HepG2 (cell line): Measurements from ENCODE around the gene ANKS1B. TPM values are rescaled to one million over a fixed set of nuclear protein-coding genes. Genes with fewer than 3 reads are reported as not detected.
A peak's percentile ranks its signal among the peaks of the same experiment; 100 is the strongest.

Experiments used
- ATAC-seq: fragments of 200-7000 bp; cut with Tn5 transposase; 3 replicates; pipeline ENCODE4 v1.9.1; 2020; ENCODE audit warnings: mild to moderate bottlenecking, moderate library complexity
- BruUV-seq: library from RNA; stranded (reverse); fragments of 400-500 nt; replicated peaks from 2 replicates; lab custom pipeline; 2021; lab: Mats Ljungman, UMichigan
- CTCF ChIA-PET: fragments of 300-600 bp; formaldehyde crosslinking; extraction: SDS; loops from one replicate; lab custom pipeline; 2021; ENCODE audit warnings: low total read pairs, inconsistent platforms, low intra/inter-chr PET ratio; lab: Yijun Ruan, JAX
- POLR2A ChIA-PET: fragments of 350-600 bp; sonication (Branson Sonifier 250); formaldehyde crosslinking; loops from one replicate; lab custom pipeline; 2020; ENCODE audit warnings: antibody characterized with exemption, inconsistent platforms; lab: Yijun Ruan, JAX
- DNase-seq: peaks from one replicate; pipeline ENCODE4 v3.0.0-alpha.2; 2015; ENCODE audit warnings: low spot score
- FAIRE-seq: peaks from 3 replicates; lab custom pipeline; 2011; peaks lifted over from hg19 to GRCh38; lab: Jason Lieb, UNC
- H2AFZ ChIP-seq: one replicate; pipeline ENCODE4 v1.6.1; 2011; ENCODE audit warnings: low read length, inconsistent platforms
- H3K27ac ChIP-seq: fragments of 300-600 bp; 3 replicates; pipeline ENCODE4 v1.8.0; 2011; ENCODE audit warnings: mixed run types, mild to moderate bottlenecking, mixed read lengths, low read length, inconsistent platforms; ENCODE audit not compliant: insufficient read depth; ENCODE audit errors: extremely low read length
- H3K27me3 ChIP-seq, 2 experiments: fragments of 200-600 bp in 1 of 2; 2 replicates in 1 of 2; 3 replicates in 1 of 2; pipeline versions ENCODE4 v1.6.0 to v1.8.0; 2011; ENCODE audit warnings: low read length in 2 of 2, mild to moderate bottlenecking in 2 of 2, moderate library complexity in 2 of 2, inconsistent platforms in 1 of 2; ENCODE audit not compliant: insufficient read depth in 2 of 2, control insufficient read depth in 1 of 2
- H3K36me3 ChIP-seq, 2 experiments: fragments of 200-600 bp in 1 of 2; replicated peaks in 1 of 2; 2 replicates in 1 of 2; 3 replicates in 1 of 2; pipeline versions ENCODE4 v1.5.1 to v1.8.0; 2011; ENCODE audit warnings: low read length in 2 of 2, inconsistent platforms in 1 of 2; ENCODE audit not compliant: insufficient read depth in 2 of 2, control insufficient read depth in 1 of 2
- H3K4me1 ChIP-seq: 2 replicates; pipeline ENCODE4 v1.5.1; 2012; ENCODE audit warnings: low read length, inconsistent platforms; ENCODE audit not compliant: insufficient read depth
- H3K4me2 ChIP-seq: 2 replicates; pipeline ENCODE4 v1.6.0; 2011; ENCODE audit warnings: low read depth, low read length, inconsistent platforms
- H3K4me3 ChIP-seq, 3 experiments: fragments of 200-600 bp in 1 of 3; sonication (generic), shearing (Covaris generic) in 1 of 3; replicated peaks in 1 of 3; 2 replicates each; pipeline ENCODE4 v1.5.1; 2011 to 2016; ENCODE audit warnings: low read length in 3 of 3, inconsistent platforms in 2 of 3, low read depth in 2 of 3, mild to moderate bottlenecking in 2 of 3, control low read depth in 1 of 3, mixed read lengths in 1 of 3; ENCODE audit not compliant: insufficient read depth in 1 of 3
- H3K79me2 ChIP-seq: one replicate; pipeline ENCODE4 v1.6.1; 2011; ENCODE audit warnings: low read length, inconsistent platforms; ENCODE audit not compliant: insufficient read depth
- H3K9ac ChIP-seq: 2 replicates; pipeline ENCODE4 v1.6.0; 2011; ENCODE audit warnings: mild to moderate bottlenecking, low read depth, low read length, inconsistent platforms; ENCODE audit not compliant: insufficient read depth
- H3K9me3 ChIP-seq: 2 replicates; pipeline ENCODE4 v1.5.1; 2012; ENCODE audit warnings: mild to moderate bottlenecking, low read length
- H4K20me1 ChIP-seq: 2 replicates; pipeline ENCODE4 v1.6.0; 2011; ENCODE audit warnings: inconsistent platforms, mild to moderate bottlenecking, low read length, moderate library complexity; ENCODE audit not compliant: insufficient read depth
- ATF7 ChIP-seq, 2 experiments: fragments of 450-650 bp in 1 of 2; sonication (generic) in 1 of 2; formaldehyde crosslinking in 1 of 2; IDR thresholded peaks; 2 replicates each; pipeline versions ENCODE4 v1.4.0 to v1.6.1; 2016 to 2020; ENCODE audit warnings: antibody characterized with exemption in 1 of 2, mild to moderate bottlenecking in 1 of 2, missing genetic modification reagents in 1 of 2
- CEBPB ChIP-seq: IDR thresholded peaks from 2 replicates; pipeline ENCODE4 v1.6.1; 2011; ENCODE audit warnings: low read depth, low read length, improper control_type of control experiment, borderline replicate concordance
- EED ChIP-seq: sonication (generic); formaldehyde crosslinking; IDR thresholded peaks from 2 replicates; pipeline ENCODE4 v1.5.0; 2020; ENCODE audit warnings: mild to moderate bottlenecking, missing genetic modification reagents
- FOXC1 ChIP-seq: sonication (generic); formaldehyde crosslinking; IDR thresholded peaks from 2 replicates; pipeline ENCODE4 v1.8.0; 2022; ENCODE audit warnings: mild to moderate bottlenecking, missing genetic modification reagents, borderline replicate concordance
- FOXP1 ChIP-seq, 2 experiments: fragments of 450-650 bp in 1 of 2; IDR thresholded peaks; 2 replicates each; pipeline ENCODE4 v1.6.1; 2017 to 2018; ENCODE audit warnings: antibody characterized with exemption in 1 of 2
- GATA4 ChIP-seq: sonication (generic); IDR thresholded peaks from 2 replicates; pipeline ENCODE4 v1.6.1; 2016; ENCODE audit warnings: antibody characterized with exemption, low read depth, borderline replicate concordance
- GTF3A ChIP-seq: sonication (generic); formaldehyde crosslinking; conservative IDR thresholded peaks from 2 replicates; pipeline ENCODE4 v1.4.0; 2020; ENCODE audit warnings: mild to moderate bottlenecking, missing genetic modification reagents
- HNF4G ChIP-seq, 2 experiments: sonication (generic) in 1 of 2; formaldehyde crosslinking in 1 of 2; IDR thresholded peaks; 2 replicates each; pipeline versions ENCODE4 v1.4.0 to v1.6.1; 2011 to 2020; ENCODE audit warnings: borderline replicate concordance in 2 of 2, low read depth in 2 of 2, mild to moderate bottlenecking in 2 of 2, low read length in 1 of 2, missing genetic modification reagents in 1 of 2, moderate library complexity in 1 of 2
- KAT2B ChIP-seq: fragments of 150-350 bp; IDR thresholded peaks from 2 replicates; pipeline ENCODE4 v1.6.1; 2014; ENCODE audit warnings: low read depth, low read length, borderline replicate concordance
- KLF9 ChIP-seq: IDR thresholded peaks from 2 replicates; pipeline ENCODE4 v1.6.1; 2016; ENCODE audit warnings: low read depth
- MXD4 ChIP-seq: IDR thresholded peaks from 2 replicates; pipeline ENCODE4 v1.6.1; 2016; ENCODE audit warnings: mild to moderate bottlenecking, missing biosample characterization, missing genetic modification reagents
- NFE2L1 ChIP-seq: sonication (generic); formaldehyde crosslinking; IDR thresholded peaks from 2 replicates; pipeline ENCODE4 v1.4.0; 2020; ENCODE audit warnings: missing genetic modification reagents, mild to moderate bottlenecking, borderline replicate concordance
- SMC3 ChIP-seq: IDR thresholded peaks from 2 replicates; pipeline ENCODE4 v1.6.1; 2011; ENCODE audit warnings: low read length, improper control_type of control experiment
- ZFP41 ChIP-seq: sonication (generic); formaldehyde crosslinking; IDR thresholded peaks from 2 replicates; pipeline ENCODE4 v1.4.0; 2020; ENCODE audit warnings: mild to moderate bottlenecking, missing genetic modification reagents, borderline replicate concordance
- ZFX ChIP-seq: sonication (generic); formaldehyde crosslinking; IDR thresholded peaks from 2 replicates; pipeline ENCODE4 v1.4.0; 2020; ENCODE audit warnings: mild to moderate bottlenecking, low read depth, missing genetic modification reagents, moderate library complexity
- ZMYM2 ChIP-seq: sonication (generic); formaldehyde crosslinking; IDR thresholded peaks from 2 replicates; pipeline ENCODE4 v1.8.0; 2022; ENCODE audit warnings: mild to moderate bottlenecking, missing genetic modification reagents
- ZNF337 ChIP-seq: sonication (generic); formaldehyde crosslinking; IDR thresholded peaks from 2 replicates; pipeline ENCODE4 v1.5.1; 2020; ENCODE audit warnings: missing genetic modification reagents, low read depth, mild to moderate bottlenecking, borderline replicate concordance
- ZNF451 ChIP-seq: sonication (generic); formaldehyde crosslinking; IDR thresholded peaks from 2 replicates; pipeline ENCODE4 v1.5.0; 2020; ENCODE audit warnings: mild to moderate bottlenecking, missing genetic modification reagents
- ZNF556 ChIP-seq: sonication (generic); formaldehyde crosslinking; IDR thresholded peaks from 2 replicates; pipeline ENCODE4 v1.4.0; 2020; ENCODE audit warnings: mild to moderate bottlenecking, missing genetic modification reagents, borderline replicate concordance
- ZNF569 ChIP-seq: sonication (generic); formaldehyde crosslinking; IDR thresholded peaks from 2 replicates; pipeline ENCODE4 v1.5.0; 2020; ENCODE audit warnings: mild to moderate bottlenecking, missing genetic modification reagents, moderate library complexity, borderline replicate concordance
- WGBS: methylation state at CpG from one replicate; pipeline ENCODE4 v1.1.6; 2017; ENCODE audit warnings: low lambda C conversion rate; 5-methylcytosine and 5-hydroxymethylcytosine counted together
- in situ Hi-C: cut with HindIII; loops from 2 replicates; pipeline ENCODE4 v1.10.0; 2017; ENCODE audit warnings: low pct_unique_long_range_greater_than_20kb; ENCODE audit not compliant: extremely low pct_ligation_motif_present
- intact Hi-C: fragments of 100-400 bp; cut with micrococcal nuclease; formaldehyde crosslinking; loops from one replicate; pipeline ENCODE4 v1.10.0; 2022; ENCODE audit not compliant: unreplicated experiment
- polyA plus RNA-seq, 8 experiments: library from polyadenylated mRNA; depleted of rRNA in 3 of 8; stranded (reverse) in 7 of 8; unstranded in 1 of 8; fragments of >200 nt; fragmentation: Illumina TruSeq in 4 of 8; extraction: Trizol in 4 of 8; gene quantifications; 2 replicates each; pipeline versions ENCODE4 v1.2.1 to v1.2.3, GENCODE V29; 2011 to 2016; ENCODE audit warnings: low read depth in 4 of 8, missing spikeins in 1 of 8, mixed read lengths in 1 of 8; ENCODE audit not compliant: insufficient read depth in 1 of 8
- total RNA-seq, 5 experiments: library from RNA; depleted of rRNA; stranded (reverse); fragments of >200 nt; fragmentation: Illumina TruSeq; extraction: Trizol; gene quantifications; 2 replicates each; pipeline ENCODE4 v1.2.3, GENCODE V29; 2016; ENCODE audit warnings: low read depth in 1 of 5

The ANKS1B gene
- total and polyA plus RNA-seq, 2 of the 13 experiments (the other 11 are each of a cell fraction or from before 2014, with no cell fraction given), result 0.15 TPM; not detected in 1

- H3K36me3 ChIP-seq, result no peaks in the 10 kb centered on the region
- no peak for ATAC-seq
- TF ChIP-seq CEBPB, result 0 out of 2 replicates have a peak, but pooled peaks have one; percentile 12
- TF ChIP-seq HNF4G (IDR thresholded peaks at IDR 0.05; ENCODE audit: borderline replicate concordance, low read depth, low read length), result no peak
- no peak for TF ChIP-seq HNF4G (CRISPR knock-in tag; IDR thresholded peaks at IDR 0.05; ENCODE audit: borderline replicate concordance, low read depth)
- H3K27me3 ChIP-seq, result no peaks in the 10 kb centered on the region
- H3K4me1 ChIP-seq, result no peaks in the 10 kb centered on the region
- ChIA-PET POLR2A (no interaction called here), CTCF (no interaction called here)
- in situ Hi-C loops (no loop called here), intact Hi-C loops (no loop called here)
- DNase-seq, result no peak
- H3K4me3 ChIP-seq, result no peak overlapping the region
- no peak overlapping the region for H2AFZ ChIP-seq
- no peaks in the 10 kb centered on the region for H3K79me2 ChIP-seq
- no peak for FAIRE-seq
- WGBS, result 0% methylated on average over 2 of the region's 2 CpGs
- H3K9ac ChIP-seq, result no peak overlapping the region
- H3K9me3 ChIP-seq, result no peaks in the 10 kb centered on the region
- no TSS peak for BruUV-seq
- H3K27ac ChIP-seq, result no peak overlapping the region
- H4K20me1 ChIP-seq, result no peaks in the 10 kb centered on the region
- no peak overlapping the region for H3K4me2 ChIP-seq
Observed at GRCh38 chr12:99598785-99599184, 386.0 kb downstream of the ANKS1B start.

- no peak overlapping the region for H3K4me2 ChIP-seq
- FAIRE-seq, result no peak
- no peak for DNase-seq
- H3K27ac ChIP-seq, result no peak overlapping the region
- H4K20me1 ChIP-seq, result no peaks in the 10 kb centered on the region
- no peak for ATAC-seq
- no peak overlapping the region for H3K9ac ChIP-seq
- TF ChIP-seq ZFP41 (CRISPR knock-in tag), result no peak
- TF ChIP-seq MXD4 (CRISPR knock-in tag), result no peak
- no peak for TF ChIP-seq ZNF556
- TF ChIP-seq KAT2B, result no peak
- no peak for TF ChIP-seq ZFX (CRISPR knock-in tag)
- TF ChIP-seq KLF9 (CRISPR knock-in tag), result no peak
- no peak for TF ChIP-seq ZNF451
- no peak for TF ChIP-seq ATF7 (IDR thresholded peaks at IDR 0.05)
- no peak for TF ChIP-seq ATF7 (CRISPR knock-in tag; IDR thresholded peaks at IDR 0.05)
- TF ChIP-seq ZMYM2 (CRISPR knock-in tag), result no peak
- TF ChIP-seq SMC3, result no peak
- TF ChIP-seq ZNF569 (CRISPR knock-in tag), result no peak
- no peak for TF ChIP-seq FOXP1 (IDR thresholded peaks at IDR 0.05)
- TF ChIP-seq FOXP1 (CRISPR knock-in tag; IDR thresholded peaks at IDR 0.05), result no peak
- TF ChIP-seq GTF3A (CRISPR knock-in tag), result no peak
- TF ChIP-seq GATA4, result no peak
- TF ChIP-seq FOXC1 (CRISPR knock-in tag), result no peak
- no peak for TF ChIP-seq NFE2L1 (CRISPR knock-in tag)
- no peak for TF ChIP-seq EED (CRISPR knock-in tag)
- TF ChIP-seq ZNF337 (CRISPR knock-in tag), result no peak
- TF ChIP-seq, all 625 proteins: peak for 0
- no peak overlapping the region for H3K4me3 ChIP-seq
- no peaks in the 10 kb centered on the region for H3K4me1 ChIP-seq
- CTCF ChIA-PET, result no interaction called here
- in situ Hi-C loops, result no loop called here
- H3K27me3 ChIP-seq, result no peaks in the 10 kb centered on the region
- H3K9me3 ChIP-seq, result no peaks in the 10 kb centered on the region
- 3% methylated on average over 2 of the region's 2 CpGs for WGBS
- no peak overlapping the region for H2AFZ ChIP-seq
- intact Hi-C loops, result no loop called here
- no TSS peak for BruUV-seq
- POLR2A ChIA-PET, result no interaction called here
- no peaks in the 10 kb centered on the region for H3K36me3 ChIP-seq
- H3K79me2 ChIP-seq, result no peaks in the 10 kb centered on the region
Observed at GRCh38 chr12:99596762-99597161, 388.0 kb downstream of the ANKS1B start.
